Measurements from ENCODE around the gene RAPH1.

RAPH1 gene

GRCh38 chr2:203400805-203401585 lies 134.1 kb downstream of the RAPH1 start:
- Histone ChIP-seq H3K4me1 (ENCODE audit: low read length) (no peaks in the 10 kb centered on the region), H3K9ac (ENCODE audit: low read length) (no peak overlapping the region), H3K27me3 (ENCODE audit: low read depth, low read length) (no peaks in the 10 kb centered on the region), H3K27ac (ENCODE audit: low read length) (no peak overlapping the region), H2AFZ (ENCODE audit: low read depth, low read length) (no peak overlapping the region), H3K4me2 (ENCODE audit: low read length) (no peak overlapping the region), H4K20me1 (ENCODE audit: insufficient read depth, low read length) (no peaks in the 10 kb centered on the region), H3K4me3 (ENCODE audit: low read length) (no peak overlapping the region), H3K9me3 (ENCODE audit: insufficient read depth, low read length) (no peaks in the 10 kb centered on the region), H3K36me3 (replicated peaks; ENCODE audit: low read depth, low read length) (peaks cover 6% of the 10 kb centered on the region), H3K79me2 (ENCODE audit: low read length) (no peaks in the 10 kb centered on the region)
- TF ChIP-seq CTCF (IDR thresholded peaks at IDR 0.05; ENCODE audit: low read depth, low read length) = no peak
- no peak for TF ChIP-seq EZH2phosphoT487 (IDR thresholded peaks at IDR 0.05; ENCODE audit: low read depth)

GRCh38 chr2:203399031-203399430 lies 136.1 kb downstream of the RAPH1 start:
- Histone ChIP-seq H3K4me1 (ENCODE audit: low read length) (no peaks in the 10 kb centered on the region), H3K79me2 (ENCODE audit: low read length) (no peaks in the 10 kb centered on the region), H2AFZ (ENCODE audit: low read depth, low read length) (no peak overlapping the region), H3K27me3 (ENCODE audit: low read depth, low read length) (no peaks in the 10 kb centered on the region), H3K4me3 (ENCODE audit: low read length) (no peak overlapping the region), H3K4me2 (ENCODE audit: low read length) (no peak overlapping the region), H4K20me1 (ENCODE audit: insufficient read depth, low read length) (no peaks in the 10 kb centered on the region), H3K9me3 (ENCODE audit: insufficient read depth, low read length) (no peaks in the 10 kb centered on the region), H3K9ac (ENCODE audit: low read length) (no peak overlapping the region), H3K27ac (ENCODE audit: low read length) (no peak overlapping the region), H3K36me3 (replicated peaks; ENCODE audit: low read depth, low read length) (peaks cover 6% of the 10 kb centered on the region)
- TF ChIP-seq EZH2phosphoT487 (IDR thresholded peaks at IDR 0.05; ENCODE audit: low read depth) (no peak), CTCF (IDR thresholded peaks at IDR 0.05; ENCODE audit: low read depth, low read length) (no peak)

GRCh38 chr2:203396667-203397066 lies 138.4 kb downstream of the RAPH1 start:
- no peak overlapping the region for H3K9ac ChIP-seq (ENCODE audit: low read length)
- TF ChIP-seq CTCF (IDR thresholded peaks at IDR 0.05; ENCODE audit: low read depth, low read length) (peak; percentile 29), EZH2phosphoT487 (IDR thresholded peaks at IDR 0.05; ENCODE audit: low read depth) (no peak)
- no peak overlapping the region for H3K4me2 ChIP-seq (ENCODE audit: low read length)
- H4K20me1 ChIP-seq (ENCODE audit: insufficient read depth, low read length) = no peaks in the 10 kb centered on the region
- H3K79me2 ChIP-seq (ENCODE audit: low read length) = no peaks in the 10 kb centered on the region
- H3K36me3 ChIP-seq (replicated peaks; ENCODE audit: low read depth, low read length) = peaks cover 6% of the 10 kb centered on the region
- no peak overlapping the region for H3K27ac ChIP-seq (ENCODE audit: low read length)
- H3K9me3 ChIP-seq (ENCODE audit: insufficient read depth, low read length) = no peaks in the 10 kb centered on the region
- no peak overlapping the region for H2AFZ ChIP-seq (ENCODE audit: low read depth, low read length)
- no peaks in the 10 kb centered on the region for H3K27me3 ChIP-seq (ENCODE audit: low read depth, low read length)
- no peaks in the 10 kb centered on the region for H3K4me1 ChIP-seq (ENCODE audit: low read length)
- no peak overlapping the region for H3K4me3 ChIP-seq (ENCODE audit: low read length)

GRCh38 chr2:203395858-203396257 lies 139.2 kb downstream of the RAPH1 start:
- Histone ChIP-seq H3K36me3 (replicated peaks; ENCODE audit: low read depth, low read length) (peaks cover 6% of the 10 kb centered on the region), H3K9ac (ENCODE audit: low read length) (no peak overlapping the region), H3K79me2 (ENCODE audit: low read length) (no peaks in the 10 kb centered on the region), H3K4me3 (ENCODE audit: low read length) (no peak overlapping the region), H3K4me2 (ENCODE audit: low read length) (no peak overlapping the region), H3K4me1 (ENCODE audit: low read length) (no peaks in the 10 kb centered on the region), H4K20me1 (ENCODE audit: insufficient read depth, low read length) (no peaks in the 10 kb centered on the region), H3K27me3 (ENCODE audit: low read depth, low read length) (no peaks in the 10 kb centered on the region), H3K9me3 (ENCODE audit: insufficient read depth, low read length) (no peaks in the 10 kb centered on the region), H2AFZ (ENCODE audit: low read depth, low read length) (no peak overlapping the region), H3K27ac (ENCODE audit: low read length) (no peak overlapping the region)
- TF ChIP-seq CTCF (IDR thresholded peaks at IDR 0.05; ENCODE audit: low read depth, low read length) (no peak), EZH2phosphoT487 (IDR thresholded peaks at IDR 0.05; ENCODE audit: low read depth) (no peak)
